H1 (cell line): ENCODE results near the gene C2CD5.

Experiments
- EGR1 ChIP-seq: IDR thresholded peaks from 2 replicates; pipeline ENCODE4 v1.6.1; 2011; ENCODE audit warnings: low read depth, low read length, borderline replicate concordance
- EZH2 ChIP-seq: fragments of 200-600 bp; sonication (generic); IDR thresholded peaks from 2 replicates; pipeline ENCODE4 v1.7.1; 2012; ENCODE audit warnings: low read depth, mild to moderate bottlenecking, moderate library complexity, low read length, inconsistent platforms; ENCODE audit not compliant: severe bottlenecking
- FOSL1 ChIP-seq: IDR thresholded peaks from 2 replicates; pipeline ENCODE4 v1.6.1; 2011; ENCODE audit warnings: mild to moderate bottlenecking, low read depth, low read length, moderate library complexity; ENCODE audit not compliant: insufficient read depth
- NRF1 ChIP-seq: IDR thresholded peaks from 2 replicates; pipeline ENCODE4 v1.6.1; 2011; ENCODE audit warnings: mild to moderate bottlenecking, low read depth, low read length, improper control_type of control experiment
- POLR2A ChIP-seq, 2 experiments: IDR thresholded peaks; 1 replicate in 1 of 2; 2 replicates in 1 of 2; pipeline ENCODE4 v1.6.1; 2011; ENCODE audit warnings: low read depth in 2 of 2, low read length in 2 of 2, mild to moderate bottlenecking in 2 of 2; ENCODE audit errors: control extremely low read depth in 1 of 2
- RFX5 ChIP-seq: IDR thresholded peaks from 2 replicates; pipeline ENCODE4 v1.6.1; 2011; ENCODE audit warnings: low read depth, low read length, improper control_type of control experiment, borderline replicate concordance
- SP2 ChIP-seq: IDR thresholded peaks from 2 replicates; pipeline ENCODE4 v1.6.1; 2012; ENCODE audit warnings: mild to moderate bottlenecking, low read length, inconsistent platforms
- SP4 ChIP-seq: IDR thresholded peaks from 2 replicates; pipeline ENCODE4 v1.6.1; 2012; ENCODE audit warnings: low read length, inconsistent platforms
- TF ChIP-seq, protein P1 (sequence below), 3 experiments: IDR thresholded peaks; 1 replicate in 2 of 3; 2 replicates in 1 of 3; pipeline versions ENCODE4 v1.5.1 to v1.6.1; 2011; ENCODE audit warnings: low read length in 3 of 3, mild to moderate bottlenecking in 3 of 3, inconsistent platforms in 2 of 3, low read depth in 1 of 3, moderate library complexity in 1 of 3; ENCODE audit not compliant: insufficient read depth in 1 of 3; ENCODE audit errors: control extremely low read depth in 1 of 3

DNA sequence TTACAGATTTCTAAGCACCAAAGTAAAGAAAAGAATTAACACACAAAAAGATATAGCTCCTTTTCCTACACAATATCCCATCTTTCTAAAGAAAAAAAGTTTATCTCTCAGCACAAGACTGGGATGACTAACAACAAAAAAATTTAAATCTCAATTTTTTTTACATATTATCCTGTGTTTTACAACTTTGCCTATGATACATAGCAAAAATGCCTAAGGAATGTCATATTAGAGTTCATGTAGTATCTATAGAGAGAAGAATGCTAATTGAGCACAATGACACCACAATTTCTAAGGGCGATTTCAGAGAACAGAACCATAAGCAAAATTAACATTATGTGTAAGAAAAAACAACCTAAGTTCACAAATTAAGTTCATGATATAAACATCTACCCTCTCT lies 16.3 kb downstream of the C2CD5 start:
- TF ChIP-seq FOSL1, result no peak
- TF ChIP-seq NRF1, result no peak
- TF ChIP-seq POLR2A (IDR thresholded peaks at IDR 0.05; ENCODE audit: control extremely low read depth in 1 of 2, low read depth in 2 of 2, low read length in 2 of 2), result no peak
- TF ChIP-seq EZH2, result no peak
- TF ChIP-seq EGR1, result no peak
- TF ChIP-seq SP2, result no peak
- TF ChIP-seq, protein P1, sequence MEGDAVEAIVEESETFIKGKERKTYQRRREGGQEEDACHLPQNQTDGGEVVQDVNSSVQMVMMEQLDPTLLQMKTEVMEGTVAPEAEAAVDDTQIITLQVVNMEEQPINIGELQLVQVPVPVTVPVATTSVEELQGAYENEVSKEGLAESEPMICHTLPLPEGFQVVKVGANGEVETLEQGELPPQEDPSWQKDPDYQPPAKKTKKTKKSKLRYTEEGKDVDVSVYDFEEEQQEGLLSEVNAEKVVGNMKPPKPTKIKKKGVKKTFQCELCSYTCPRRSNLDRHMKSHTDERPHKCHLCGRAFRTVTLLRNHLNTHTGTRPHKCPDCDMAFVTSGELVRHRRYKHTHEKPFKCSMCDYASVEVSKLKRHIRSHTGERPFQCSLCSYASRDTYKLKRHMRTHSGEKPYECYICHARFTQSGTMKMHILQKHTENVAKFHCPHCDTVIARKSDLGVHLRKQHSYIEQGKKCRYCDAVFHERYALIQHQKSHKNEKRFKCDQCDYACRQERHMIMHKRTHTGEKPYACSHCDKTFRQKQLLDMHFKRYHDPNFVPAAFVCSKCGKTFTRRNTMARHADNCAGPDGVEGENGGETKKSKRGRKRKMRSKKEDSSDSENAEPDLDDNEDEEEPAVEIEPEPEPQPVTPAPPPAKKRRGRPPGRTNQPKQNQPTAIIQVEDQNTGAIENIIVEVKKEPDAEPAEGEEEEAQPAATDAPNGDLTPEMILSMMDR (IDR thresholded peaks at IDR 0.05; ENCODE audit: control extremely low read depth in 1 of 3, insufficient read depth in 1 of 3, low read depth in 1 of 3, low read length in 3 of 3), result no peak
- no peak for TF ChIP-seq SP4
- no peak for TF ChIP-seq RFX5
